GM12865 (cell line): ENCODE results near the gene PLEKHA5.

Experiments used
- DNase-seq: peaks from one replicate; pipeline ENCODE4 v3.0.0; 2010; ENCODE audit warnings: low read depth
- H3K4me3 ChIP-seq: 2 replicates; pipeline ENCODE4 v1.5.1; 2011; ENCODE audit warnings: mild to moderate bottlenecking, low read depth, low read length, control low read depth
- TF ChIP-seq, protein P1 (sequence below): IDR thresholded peaks from 2 replicates; pipeline ENCODE4 v1.5.1; 2011; ENCODE audit warnings: low read length, control low read depth, low read depth, inconsistent platforms; ENCODE audit not compliant: insufficient read depth; ENCODE audit errors: missing control alignments

Gene PLEKHA5

DNA sequence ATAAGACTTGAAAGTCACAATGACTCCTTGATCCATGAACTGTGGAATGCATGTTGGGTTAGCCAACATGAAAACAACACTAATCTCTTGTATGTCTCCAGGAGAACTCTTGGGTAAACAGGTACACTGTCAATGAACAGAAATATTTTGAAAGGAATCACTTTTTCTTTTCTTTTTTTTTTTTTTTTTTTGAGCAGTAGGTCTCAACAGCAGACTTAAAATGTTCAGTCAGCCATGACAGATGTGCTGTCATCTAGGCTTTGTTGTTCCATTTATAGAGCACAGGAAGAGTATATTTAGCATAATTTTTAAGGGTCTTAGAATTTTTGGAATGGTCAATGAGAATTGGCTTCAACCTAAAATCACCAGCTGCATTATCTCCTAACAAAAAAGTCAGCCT is 2.3 kb upstream of the PLEKHA5 start:
- DNase-seq = no peak
- no peak overlapping the region for H3K4me3 ChIP-seq
- TF ChIP-seq, protein P1, sequence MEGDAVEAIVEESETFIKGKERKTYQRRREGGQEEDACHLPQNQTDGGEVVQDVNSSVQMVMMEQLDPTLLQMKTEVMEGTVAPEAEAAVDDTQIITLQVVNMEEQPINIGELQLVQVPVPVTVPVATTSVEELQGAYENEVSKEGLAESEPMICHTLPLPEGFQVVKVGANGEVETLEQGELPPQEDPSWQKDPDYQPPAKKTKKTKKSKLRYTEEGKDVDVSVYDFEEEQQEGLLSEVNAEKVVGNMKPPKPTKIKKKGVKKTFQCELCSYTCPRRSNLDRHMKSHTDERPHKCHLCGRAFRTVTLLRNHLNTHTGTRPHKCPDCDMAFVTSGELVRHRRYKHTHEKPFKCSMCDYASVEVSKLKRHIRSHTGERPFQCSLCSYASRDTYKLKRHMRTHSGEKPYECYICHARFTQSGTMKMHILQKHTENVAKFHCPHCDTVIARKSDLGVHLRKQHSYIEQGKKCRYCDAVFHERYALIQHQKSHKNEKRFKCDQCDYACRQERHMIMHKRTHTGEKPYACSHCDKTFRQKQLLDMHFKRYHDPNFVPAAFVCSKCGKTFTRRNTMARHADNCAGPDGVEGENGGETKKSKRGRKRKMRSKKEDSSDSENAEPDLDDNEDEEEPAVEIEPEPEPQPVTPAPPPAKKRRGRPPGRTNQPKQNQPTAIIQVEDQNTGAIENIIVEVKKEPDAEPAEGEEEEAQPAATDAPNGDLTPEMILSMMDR = no peak

DNA sequence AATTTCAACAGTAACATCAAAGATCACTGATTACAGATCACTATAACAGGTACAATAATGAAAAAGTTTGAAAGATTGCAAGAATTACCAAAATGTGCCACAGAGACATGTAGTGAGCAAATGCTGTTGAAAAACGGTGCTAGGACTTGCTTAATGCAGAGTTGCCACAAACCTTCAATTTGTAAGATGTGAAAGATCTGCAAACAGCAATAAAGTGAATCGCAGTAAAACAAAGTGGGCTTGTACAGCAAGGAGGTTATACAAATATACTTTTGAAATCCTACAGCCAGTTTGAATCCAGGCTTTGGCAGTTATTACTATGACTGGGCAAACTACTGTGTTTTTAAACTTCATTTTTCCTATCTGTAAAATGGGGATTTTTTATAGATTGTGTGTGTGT is 1.0 kb upstream of the PLEKHA5 start:
- TF ChIP-seq, protein P1 = no peak
- DNase-seq = no peak
- H3K4me3 ChIP-seq = no peak overlapping the region

DNA sequence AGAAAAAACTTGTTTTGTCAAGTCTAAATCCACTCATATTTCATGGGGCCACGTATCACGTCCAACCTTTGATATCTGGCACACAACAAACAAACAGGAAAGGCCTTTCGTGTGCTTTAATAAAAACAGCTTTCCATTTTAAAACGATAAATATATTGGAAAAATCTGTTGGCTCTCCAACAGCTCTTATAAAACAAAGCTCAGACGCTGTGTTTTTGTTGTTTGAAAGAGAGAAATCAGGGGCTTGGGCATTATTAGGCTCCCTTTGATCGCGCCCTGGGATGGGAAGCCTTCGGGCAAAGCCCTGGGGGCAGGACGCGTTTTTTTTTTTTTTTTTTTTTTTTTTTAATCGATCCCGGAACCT is 429 bp upstream of the PLEKHA5 start:
- H3K4me3 ChIP-seq = peak overlapping the region; percentile 25; the same call in 1 of the 2 replicates
- TF ChIP-seq, protein P1 = no peak
- DNase-seq = no peak

DNA sequence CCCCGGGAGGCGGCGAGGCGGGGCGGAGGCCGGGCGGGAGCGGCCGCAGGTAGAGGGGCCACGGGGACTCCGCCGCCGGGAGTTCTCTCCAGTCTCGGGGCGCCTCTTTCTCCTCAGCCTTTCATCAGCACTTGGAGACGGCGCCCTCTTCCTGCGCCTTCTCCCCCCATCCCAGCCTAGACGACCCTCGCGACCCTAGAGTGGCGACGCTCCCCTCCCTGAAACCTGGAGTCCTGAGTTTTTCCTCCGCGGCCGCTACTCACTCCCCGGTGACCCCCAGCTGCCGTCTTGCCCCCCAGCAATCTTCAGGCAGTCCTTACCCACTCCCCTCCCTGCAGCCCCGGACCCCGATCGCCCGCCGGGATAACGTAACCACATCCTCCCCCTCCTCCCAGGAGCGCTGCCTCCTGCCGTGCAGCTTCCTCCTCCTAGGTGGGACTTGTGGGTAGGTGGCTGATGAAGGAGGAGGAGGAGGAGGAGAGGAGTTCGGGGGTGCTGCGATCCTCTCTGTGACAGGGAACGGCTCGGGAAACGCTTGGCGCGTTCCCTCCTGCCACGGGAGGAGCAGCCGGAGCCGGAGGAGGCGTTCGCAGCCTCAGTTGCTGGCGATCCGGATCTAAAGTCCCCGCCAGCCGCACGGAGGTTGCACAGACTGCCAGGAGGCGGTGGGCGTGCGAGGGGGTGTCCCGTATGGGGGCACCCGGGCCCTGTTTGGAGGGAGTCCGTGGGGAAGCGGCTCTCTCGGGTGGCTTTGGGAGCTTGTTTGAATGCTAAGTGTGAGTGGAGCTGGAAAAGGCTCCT is 891 bp downstream of the PLEKHA5 start:
- no peak for DNase-seq
- TF ChIP-seq, protein P1 = no peak
- peak overlapping the region; percentile 64 for H3K4me3 ChIP-seq

DNA sequence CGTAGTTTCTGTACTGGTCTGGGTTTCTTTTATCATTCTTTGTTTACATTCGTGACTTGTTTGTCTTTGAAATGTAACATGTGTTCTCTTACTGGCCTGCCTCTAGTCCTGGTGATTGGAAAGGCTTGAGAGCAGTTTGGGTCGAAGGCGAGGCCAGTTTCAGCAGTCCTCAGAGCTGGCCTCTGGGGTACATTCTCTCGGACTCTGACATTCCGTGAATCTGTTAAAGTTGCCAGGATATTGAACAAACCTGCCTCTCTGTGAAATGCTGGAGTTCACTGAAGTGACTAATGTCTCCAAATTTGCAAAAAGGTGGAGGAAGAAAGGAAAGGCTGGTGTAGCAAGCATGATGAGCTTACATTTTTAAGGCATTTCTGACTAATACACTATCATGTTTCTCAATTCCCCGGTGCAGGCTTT is 1.5 kb downstream of the PLEKHA5 start:
- DNase-seq = no peak
- TF ChIP-seq, protein P1 = no peak
- peak overlapping the region; percentile 64 for H3K4me3 ChIP-seq

DNA sequence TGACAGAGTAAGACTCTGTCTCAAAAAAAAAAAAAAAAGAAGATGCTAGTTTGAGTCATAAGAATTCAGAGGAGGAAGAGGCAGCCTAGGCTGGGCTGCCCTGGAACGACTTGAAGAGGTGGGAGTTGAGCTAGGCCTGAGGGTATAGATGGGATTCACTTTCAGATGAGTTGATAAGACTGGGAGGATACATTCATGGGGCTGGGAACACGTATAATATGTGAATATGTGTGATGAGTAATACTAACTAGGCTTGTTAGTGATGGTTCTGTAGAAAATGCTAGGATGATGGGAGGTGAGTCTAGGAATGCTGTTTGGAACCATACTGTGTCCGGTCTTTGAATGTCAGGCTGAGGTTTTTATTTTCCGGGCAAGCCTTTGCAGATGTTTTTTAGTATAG is 9.0 kb downstream of the PLEKHA5 start:
- TF ChIP-seq, protein P1 = no peak
- DNase-seq = no peak
- H3K4me3 ChIP-seq = no peak overlapping the region

DNA sequence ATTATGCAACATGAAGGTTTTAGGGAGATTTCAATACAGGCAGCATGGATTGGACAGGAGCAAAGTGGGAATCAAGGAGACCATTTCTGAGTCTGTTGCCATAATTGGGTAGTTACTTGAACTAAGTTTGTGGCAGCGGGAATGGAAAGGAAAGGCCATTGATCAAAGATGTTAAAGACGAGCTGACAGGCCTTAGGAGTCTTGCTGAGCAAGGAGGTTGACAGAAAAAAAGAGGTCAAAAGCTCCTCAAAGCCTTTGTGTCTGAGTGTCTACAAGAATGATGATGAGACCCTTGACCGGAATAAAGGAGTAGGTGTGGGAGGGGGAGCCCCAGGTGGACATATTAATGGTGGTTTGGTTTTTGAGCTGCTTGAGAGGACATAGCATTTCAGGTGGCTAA is 9.4 kb downstream of the PLEKHA5 start:
- H3K4me3 ChIP-seq = no peak overlapping the region
- TF ChIP-seq, protein P1 = no peak
- no peak for DNase-seq
